ENCODE measurements around the gene FAAH2.

DNA sequence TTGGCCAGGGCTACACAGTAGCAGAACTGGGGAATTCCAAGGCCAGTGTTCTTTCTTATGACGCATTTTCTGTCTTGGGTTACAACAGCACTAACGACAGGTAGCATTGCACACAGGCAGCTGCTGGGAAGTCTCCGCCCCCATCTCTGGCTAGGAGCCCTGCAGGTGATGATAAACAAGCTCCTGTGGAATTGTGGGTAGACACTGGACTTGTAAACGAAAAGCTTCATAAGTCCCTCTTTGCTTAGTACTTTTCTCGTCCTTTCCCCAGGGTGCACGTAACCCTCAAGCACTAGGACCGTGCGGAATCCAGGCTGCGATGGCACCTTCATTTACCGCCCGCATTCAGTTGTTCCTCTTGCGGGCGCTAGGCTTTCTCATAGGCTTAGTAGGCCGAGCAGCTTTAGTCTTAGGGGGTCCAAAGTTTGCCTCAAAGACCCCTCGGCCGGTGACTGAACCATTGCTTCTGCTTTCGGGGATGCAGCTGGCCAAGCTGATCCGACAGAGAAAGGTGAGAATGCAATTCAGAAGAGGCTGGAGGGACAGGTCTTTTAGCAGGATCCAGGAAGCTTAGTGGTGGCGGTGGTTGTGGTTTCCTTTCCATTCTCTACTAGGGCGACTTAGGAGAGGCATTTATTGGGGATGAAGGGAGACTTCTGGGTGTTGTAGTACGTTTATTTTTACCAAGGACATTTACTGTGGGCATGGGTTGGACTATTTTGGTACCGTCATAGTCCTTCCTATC, at the start of gene FAAH2:
- no peak for TF ChIP-seq EZH2 (IDR thresholded peaks at IDR 0.05; ENCODE audit: low read length)
- TF ChIP-seq, protein P1, sequence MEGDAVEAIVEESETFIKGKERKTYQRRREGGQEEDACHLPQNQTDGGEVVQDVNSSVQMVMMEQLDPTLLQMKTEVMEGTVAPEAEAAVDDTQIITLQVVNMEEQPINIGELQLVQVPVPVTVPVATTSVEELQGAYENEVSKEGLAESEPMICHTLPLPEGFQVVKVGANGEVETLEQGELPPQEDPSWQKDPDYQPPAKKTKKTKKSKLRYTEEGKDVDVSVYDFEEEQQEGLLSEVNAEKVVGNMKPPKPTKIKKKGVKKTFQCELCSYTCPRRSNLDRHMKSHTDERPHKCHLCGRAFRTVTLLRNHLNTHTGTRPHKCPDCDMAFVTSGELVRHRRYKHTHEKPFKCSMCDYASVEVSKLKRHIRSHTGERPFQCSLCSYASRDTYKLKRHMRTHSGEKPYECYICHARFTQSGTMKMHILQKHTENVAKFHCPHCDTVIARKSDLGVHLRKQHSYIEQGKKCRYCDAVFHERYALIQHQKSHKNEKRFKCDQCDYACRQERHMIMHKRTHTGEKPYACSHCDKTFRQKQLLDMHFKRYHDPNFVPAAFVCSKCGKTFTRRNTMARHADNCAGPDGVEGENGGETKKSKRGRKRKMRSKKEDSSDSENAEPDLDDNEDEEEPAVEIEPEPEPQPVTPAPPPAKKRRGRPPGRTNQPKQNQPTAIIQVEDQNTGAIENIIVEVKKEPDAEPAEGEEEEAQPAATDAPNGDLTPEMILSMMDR (optimal IDR thresholded peaks at IDR 0.05 in 1 of 3, IDR thresholded peaks at IDR 0.05 in 1 of 3, conservative IDR thresholded peaks at IDR 0.05 in 1 of 3; ENCODE audit: extremely low read depth in 1 of 3, insufficient read depth in 2 of 3, low read length in 3 of 3) = peak in 1 of 3 experiments; percentile 8
